ENCODE measurements around the gene B4GALT5.
"Not testable (repeated sequence)": the region's sequence is repeated elsewhere in the genome, so short reads cannot be mapped to it uniquely, and the experiment has no call there.

Gene B4GALT5

GRCh38 chr20:49656304-49656703 lies 57.4 kb downstream of the B4GALT5 start:
- DNase-seq = no peak

- DNase-seq = no peak
Observed at GRCh38 chr20:49653925-49654434, 59.7 kb downstream of the B4GALT5 start.

GRCh38 chr20:49649672-49650071 lies 64.0 kb downstream of the B4GALT5 start:
- DNase-seq = no peak

GRCh38 chr20:49647550-49647949 lies 66.1 kb downstream of the B4GALT5 start:
- no peak for DNase-seq

- DNase-seq = no peak
Observed at GRCh38 chr20:49646528-49646927, 67.2 kb downstream of the B4GALT5 start.

GRCh38 chr20:49646126-49646525 lies 67.6 kb downstream of the B4GALT5 start:
- DNase-seq = no peak

GRCh38 chr20:49644980-49645565 lies 68.6 kb downstream of the B4GALT5 start:
- DNase-seq = no peak

- no peak for DNase-seq
Observed at GRCh38 chr20:49642816-49643215, 70.9 kb downstream of the B4GALT5 start.

- no peak for DNase-seq
Observed at GRCh38 chr20:49641683-49642656, 71.7 kb downstream of the B4GALT5 start.

GRCh38 chr20:49637046-49637637 lies 76.5 kb downstream of the B4GALT5 start:
- no peak for DNase-seq

- DNase-seq = no peak
Observed at GRCh38 chr20:49636447-49636846, 77.2 kb downstream of the B4GALT5 start.

- no peak for DNase-seq
Observed at GRCh38 chr20:49635866-49636265, 77.8 kb downstream of the B4GALT5 start.

- no peak for DNase-seq
Observed at GRCh38 chr20:49635166-49635565, 78.5 kb downstream of the B4GALT5 start.

GRCh38 chr20:49634116-49634515 lies 79.6 kb downstream of the B4GALT5 start:
- DNase-seq = no peak

GRCh38 chr20:49633643-49634042 lies 80.0 kb downstream of the B4GALT5 start:
- DNase-seq = no peak

- no peak for DNase-seq
Observed at GRCh38 chr20:49633023-49633422, 80.7 kb downstream of the B4GALT5 start.

GRCh38 chr20:49631856-49632418 lies 81.7 kb downstream of the B4GALT5 start:
- no peak for DNase-seq

GRCh38 chr20:49631061-49631716 lies 82.5 kb downstream of the B4GALT5 start:
- no peak for DNase-seq

GRCh38 chr20:49630396-49630951 lies 83.2 kb downstream of the B4GALT5 start:
- no peak for DNase-seq

- no peak for DNase-seq
Observed at GRCh38 chr20:49629606-49630005, 84.1 kb downstream of the B4GALT5 start.

GRCh38 chr20:49628280-49628679 lies 85.4 kb downstream of the B4GALT5 start:
- not testable (repeated sequence) for DNase-seq

- DNase-seq = no peak
Observed at GRCh38 chr20:49627329-49627761, 86.3 kb downstream of the B4GALT5 start.
